Osteocyte (in vitro differentiated cells): ENCODE data around the gene BMP7. TPM values are rescaled to one million over a fixed set of nuclear protein-coding genes. Genes with fewer than 3 reads are reported as not detected.

ENCODE experiments used
- DNase-seq: peaks from one replicate; pipeline ENCODE4 v3.0.0; 2021; ENCODE audit warnings: mixed read lengths; ENCODE audit not compliant: unreplicated experiment; ENCODE audit errors: extremely low spot score
- H3K27ac Mint-ChIP-seq: one replicate; pipeline ENCODE4 v1.8.0; 2021; ENCODE audit warnings: mild to moderate bottlenecking, mixed read lengths; ENCODE audit not compliant: unreplicated experiment
- H3K27me3 Mint-ChIP-seq: one replicate; pipeline ENCODE4 v1.8.0; 2021; ENCODE audit warnings: mixed read lengths; ENCODE audit not compliant: unreplicated experiment
- H3K36me3 Mint-ChIP-seq: one replicate; pipeline ENCODE4 v1.8.0; 2021; ENCODE audit warnings: mixed read lengths; ENCODE audit not compliant: unreplicated experiment
- H3K4me1 Mint-ChIP-seq: one replicate; pipeline ENCODE4 v1.8.0; 2021; ENCODE audit warnings: mixed read lengths; ENCODE audit not compliant: unreplicated experiment
- H3K4me3 Mint-ChIP-seq: one replicate; pipeline ENCODE4 v1.8.0; 2021; ENCODE audit warnings: mild to moderate bottlenecking, moderate library complexity, mixed read lengths; ENCODE audit not compliant: unreplicated experiment
- H3K9me3 Mint-ChIP-seq: one replicate; pipeline ENCODE4 v1.8.0; 2021; ENCODE audit warnings: mixed read lengths; ENCODE audit not compliant: unreplicated experiment
- CTCF ChIP-seq: fragments of 200-600 bp; sonication (generic); IDR thresholded peaks from 2 replicates; pipeline ENCODE4 v1.5.0; 2021; ENCODE audit warnings: antibody characterized with exemption, mild to moderate bottlenecking, moderate library complexity
- total RNA-seq: library from RNA; stranded (reverse); gene quantifications from 2 replicates; pipeline ENCODE4 v1.2.1, GENCODE V29; 2021

BMP7 gene
- total RNA-seq, 1 donor from 2014 or later = not detected

GRCh38 chr20:57245997-57246396, 20.4 kb downstream of the BMP7 start:
- H3K27me3 Mint-ChIP-seq = peaks cover 17% of the 10 kb centered on the region
- peaks cover 6% of the 10 kb centered on the region for H3K9me3 Mint-ChIP-seq
- DNase-seq = no peak
- H3K36me3 Mint-ChIP-seq = no peaks in the 10 kb centered on the region
- TF ChIP-seq CTCF = no peak
- H3K27ac Mint-ChIP-seq = no peak overlapping the region
- no peak overlapping the region for H3K4me3 Mint-ChIP-seq
- H3K4me1 Mint-ChIP-seq = peaks cover under 1% of the 10 kb centered on the region

- TF ChIP-seq CTCF = no peak
- no peaks in the 10 kb centered on the region for H3K36me3 Mint-ChIP-seq
- no peaks in the 10 kb centered on the region for H3K4me1 Mint-ChIP-seq
- H3K4me3 Mint-ChIP-seq = no peak overlapping the region
- H3K27ac Mint-ChIP-seq = no peak overlapping the region
- H3K27me3 Mint-ChIP-seq = peaks cover 18% of the 10 kb centered on the region
- H3K9me3 Mint-ChIP-seq = peaks cover 6% of the 10 kb centered on the region
- DNase-seq = no peak
These were observed 21.7 kb downstream of the BMP7 start for GRCh38 chr20:57244627-57245214.

- TF ChIP-seq CTCF = no peak
These were observed 22.2 kb downstream of the BMP7 start for GRCh38 chr20:57244221-57244585.

GRCh38 chr20:57243480-57244220, 22.8 kb downstream of the BMP7 start:
- Mint-ChIP-seq H3K36me3 (no peaks in the 10 kb centered on the region), H3K4me3 (no peak overlapping the region), H3K9me3 (peaks cover 6% of the 10 kb centered on the region), H3K27me3 (peaks cover 21% of the 10 kb centered on the region), H3K27ac (no peak overlapping the region), H3K4me1 (no peaks in the 10 kb centered on the region)
- DNase-seq = no peak
- TF ChIP-seq CTCF = no peak

More at GRCh38 chr20:57244221-57244585, 22.2 kb downstream of the BMP7 start:
- DNase-seq = no peak
- Mint-ChIP-seq H3K4me3 (no peak overlapping the region), H3K36me3 (no peaks in the 10 kb centered on the region), H3K27me3 (peaks cover 18% of the 10 kb centered on the region), H3K9me3 (peaks cover 6% of the 10 kb centered on the region), H3K4me1 (no peaks in the 10 kb centered on the region), H3K27ac (no peak overlapping the region)

GRCh38 chr20:57242414-57242813, 24.0 kb downstream of the BMP7 start:
- peaks cover 18% of the 10 kb centered on the region for H3K27me3 Mint-ChIP-seq
- H3K27ac Mint-ChIP-seq = no peak overlapping the region
- TF ChIP-seq CTCF = no peak
- H3K4me3 Mint-ChIP-seq = no peak overlapping the region
- H3K9me3 Mint-ChIP-seq = no peaks in the 10 kb centered on the region
- DNase-seq = no peak
- no peaks in the 10 kb centered on the region for H3K4me1 Mint-ChIP-seq
- no peaks in the 10 kb centered on the region for H3K36me3 Mint-ChIP-seq
